Cardiac muscle cell (in vitro differentiated cells and primary cell): ENCODE results near the gene ST6GALNAC5. TPM values are rescaled to one million over a fixed set of nuclear protein-coding genes. Genes with fewer than 3 reads are reported as not detected.

Source experiments
- DNase-seq, 2 donors: peaks; one replicate each; pipeline versions ENCODE4 v3.0.0 to v3.0.0-alpha.2; 2010 to 2017; ENCODE audit warnings: low read depth in 1 of 2, low spot score in 1 of 2
- H3K27ac ChIP-seq: fragments of 200-600 bp; sonication (generic); 2 replicates; pipeline ENCODE4 v1.5.1; 2016
- H3K27me3 ChIP-seq: fragments of 200-600 bp; sonication (generic); 2 replicates; pipeline ENCODE4 v1.6.0; 2016; ENCODE audit warnings: control low read depth
- H3K36me3 ChIP-seq: fragments of 200-600 bp; sonication (generic); 2 replicates; pipeline ENCODE4 v1.5.1; 2016; ENCODE audit warnings: control low read depth
- H3K4me1 ChIP-seq: fragments of 200-600 bp; sonication (generic); 2 replicates; pipeline ENCODE4 v1.8.1; 2017; ENCODE audit warnings: low read depth, mild to moderate bottlenecking, mixed run types
- H3K4me3 ChIP-seq: fragments of 200-600 bp; sonication (generic); 2 replicates; pipeline ENCODE4 v1.5.1; 2016; ENCODE audit warnings: mild to moderate bottlenecking
- H3K9me3 ChIP-seq: fragments of 200-600 bp; sonication (generic); 2 replicates; pipeline ENCODE4 v1.5.1; 2017; ENCODE audit warnings: low read depth, mild to moderate bottlenecking, control low read depth
- polyA plus RNA-seq: library from polyadenylated mRNA; unstranded; fragments of >200 nt; fragmentation: Nextera tagmentation; extraction: Ambion mirVana; gene quantifications from 2 replicates; pipeline ENCODE4 v1.2.1, GENCODE V29; 2016
- total RNA-seq: library from RNA; depleted of rRNA; stranded (reverse); fragments of >200 nt; gene quantifications from 2 replicates; pipeline ENCODE4 v1.2.3, GENCODE V29; 2016
- TF ChIP-seq, protein P1 (sequence below): IDR thresholded peaks from 2 replicates; pipeline ENCODE4 v1.5.1; 2012; ENCODE audit warnings: low read depth, mild to moderate bottlenecking, low read length

Gene ST6GALNAC5
- total and polyA plus RNA-seq, 2 experiments from 2014 or later = 1.5 to 4.0 TPM

DNA sequence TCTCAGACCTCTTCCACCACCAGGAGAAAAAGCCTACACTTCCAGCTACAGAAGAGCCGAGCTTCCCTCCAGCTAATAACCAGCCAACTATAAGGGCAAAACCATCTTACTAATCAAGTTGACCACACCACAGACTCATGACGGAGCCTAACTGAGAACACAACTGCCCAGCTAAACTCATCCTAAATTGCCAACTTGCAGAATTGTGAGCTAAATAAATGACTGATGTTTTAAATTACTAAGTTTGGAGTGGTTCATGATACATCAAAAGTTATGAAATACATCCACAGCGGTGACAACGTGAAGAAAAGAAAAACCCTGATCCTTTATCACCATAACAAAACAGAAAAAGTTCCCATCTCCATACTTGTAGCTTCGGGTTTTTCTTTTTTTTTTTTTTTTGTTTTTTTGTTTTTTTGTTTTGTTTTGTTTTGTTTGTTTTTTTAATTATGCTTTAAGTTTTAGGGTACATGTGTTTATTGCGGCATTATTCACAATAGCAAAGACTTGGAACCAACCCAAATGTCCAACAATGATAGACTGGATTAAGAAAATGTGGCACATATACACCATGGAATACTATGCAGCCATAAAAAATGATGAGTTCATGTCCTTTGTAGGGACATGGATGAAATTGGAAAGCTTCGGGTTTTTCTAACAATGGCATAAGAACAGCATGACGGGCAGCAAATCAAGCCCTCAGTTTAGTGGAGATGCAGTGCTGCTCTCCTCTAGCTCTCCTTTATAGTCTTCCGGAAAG, 229.4 kb downstream of the ST6GALNAC5 start:
- Histone ChIP-seq H3K4me3 (no peak overlapping the region), H3K36me3 (no peaks in the 10 kb centered on the region), H3K9me3 (no peaks in the 10 kb centered on the region), H3K4me1 (no peaks in the 10 kb centered on the region), H3K27ac (no peak overlapping the region), H3K27me3 (no peaks in the 10 kb centered on the region)
- TF ChIP-seq, protein P1, sequence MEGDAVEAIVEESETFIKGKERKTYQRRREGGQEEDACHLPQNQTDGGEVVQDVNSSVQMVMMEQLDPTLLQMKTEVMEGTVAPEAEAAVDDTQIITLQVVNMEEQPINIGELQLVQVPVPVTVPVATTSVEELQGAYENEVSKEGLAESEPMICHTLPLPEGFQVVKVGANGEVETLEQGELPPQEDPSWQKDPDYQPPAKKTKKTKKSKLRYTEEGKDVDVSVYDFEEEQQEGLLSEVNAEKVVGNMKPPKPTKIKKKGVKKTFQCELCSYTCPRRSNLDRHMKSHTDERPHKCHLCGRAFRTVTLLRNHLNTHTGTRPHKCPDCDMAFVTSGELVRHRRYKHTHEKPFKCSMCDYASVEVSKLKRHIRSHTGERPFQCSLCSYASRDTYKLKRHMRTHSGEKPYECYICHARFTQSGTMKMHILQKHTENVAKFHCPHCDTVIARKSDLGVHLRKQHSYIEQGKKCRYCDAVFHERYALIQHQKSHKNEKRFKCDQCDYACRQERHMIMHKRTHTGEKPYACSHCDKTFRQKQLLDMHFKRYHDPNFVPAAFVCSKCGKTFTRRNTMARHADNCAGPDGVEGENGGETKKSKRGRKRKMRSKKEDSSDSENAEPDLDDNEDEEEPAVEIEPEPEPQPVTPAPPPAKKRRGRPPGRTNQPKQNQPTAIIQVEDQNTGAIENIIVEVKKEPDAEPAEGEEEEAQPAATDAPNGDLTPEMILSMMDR = no peak
- no peak for DNase-seq

DNA sequence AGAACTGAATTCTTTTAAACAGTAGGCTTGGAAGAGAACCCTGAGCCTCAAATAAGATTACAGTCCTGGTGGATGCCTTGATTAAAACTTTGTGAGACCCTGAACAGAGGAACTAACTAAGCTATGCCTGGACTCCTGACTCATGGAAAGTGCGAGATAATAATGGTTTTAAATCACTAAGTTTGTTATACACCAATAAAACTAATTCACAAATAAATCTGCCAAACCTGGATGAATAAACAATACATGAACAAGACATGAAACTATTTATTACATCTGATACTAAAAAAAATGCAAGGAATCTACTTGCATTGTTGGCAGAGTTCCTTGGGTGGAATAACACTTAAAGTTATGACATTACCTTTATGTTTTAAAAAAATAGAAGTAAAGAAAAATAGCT, 233.6 kb downstream of the ST6GALNAC5 start:
- Histone ChIP-seq H3K9me3 (no peaks in the 10 kb centered on the region), H3K27ac (no peak overlapping the region), H3K4me1 (no peaks in the 10 kb centered on the region), H3K36me3 (no peaks in the 10 kb centered on the region), H3K4me3 (no peak overlapping the region), H3K27me3 (no peaks in the 10 kb centered on the region)
- DNase-seq = no peak
- TF ChIP-seq, protein P1 = no peak

DNA sequence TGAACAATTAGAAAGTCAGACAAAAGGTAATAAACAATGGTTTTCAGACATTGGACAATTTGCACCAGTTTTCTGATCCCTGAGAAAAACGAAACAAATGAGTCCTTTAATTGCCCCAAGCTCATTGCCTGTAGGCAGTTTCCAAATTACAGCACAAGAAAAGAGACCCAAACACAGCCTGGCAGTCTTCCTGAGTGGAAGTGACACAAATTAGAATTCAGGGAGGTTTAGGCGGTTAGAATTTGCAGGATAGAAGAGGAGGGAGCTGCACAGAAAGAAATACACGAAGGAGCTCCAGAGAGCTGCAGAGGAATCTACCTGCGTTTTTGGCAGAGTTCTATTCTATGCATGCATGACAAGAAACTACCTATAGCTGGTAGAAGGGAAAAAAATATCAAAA, 236.2 kb downstream of the ST6GALNAC5 start:
- H3K27ac ChIP-seq = no peak overlapping the region
- H3K4me1 ChIP-seq = no peaks in the 10 kb centered on the region
- no peaks in the 10 kb centered on the region for H3K36me3 ChIP-seq
- H3K27me3 ChIP-seq = no peaks in the 10 kb centered on the region
- no peaks in the 10 kb centered on the region for H3K9me3 ChIP-seq
- no peak for DNase-seq
- no peak overlapping the region for H3K4me3 ChIP-seq
- TF ChIP-seq, protein P1 = no peak

DNA sequence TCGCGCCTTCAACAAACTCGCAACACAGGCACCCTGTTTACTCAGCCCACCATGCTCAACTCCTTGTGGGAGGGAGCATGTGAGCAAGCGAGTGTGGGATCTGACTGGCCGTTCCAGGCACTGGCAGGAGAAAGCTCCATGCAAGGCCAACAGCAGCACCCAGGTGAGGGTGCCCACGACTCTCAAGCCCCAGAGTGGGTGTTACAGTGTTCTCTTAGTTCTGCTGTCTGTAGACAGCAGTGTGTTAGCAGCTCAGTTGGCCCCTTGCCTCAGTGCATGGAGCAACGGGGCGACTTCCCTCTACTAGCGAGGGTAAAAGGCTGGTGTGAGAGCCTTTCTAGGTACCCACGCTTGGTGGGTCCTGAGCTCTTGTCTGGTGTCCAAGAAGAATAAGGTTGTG, 237.4 kb downstream of the ST6GALNAC5 start:
- H3K27ac ChIP-seq = no peak overlapping the region
- no peaks in the 10 kb centered on the region for H3K9me3 ChIP-seq
- no peaks in the 10 kb centered on the region for H3K36me3 ChIP-seq
- TF ChIP-seq, protein P1 = no peak
- no peaks in the 10 kb centered on the region for H3K27me3 ChIP-seq
- H3K4me1 ChIP-seq = no peaks in the 10 kb centered on the region
- no peak overlapping the region for H3K4me3 ChIP-seq
- DNase-seq = no peak
